Neural progenitor cell (in vitro differentiated cells): ENCODE results near the gene EHBP1. TPM values are rescaled to one million over a fixed set of nuclear protein-coding genes. Genes with fewer than 3 reads are reported as not detected.

ENCODE experiments used
- DNase-seq: peaks from one replicate; pipeline ENCODE4 v3.0.0-alpha.2; 2016; ENCODE audit warnings: low spot score
- H2AFZ ChIP-seq: fragments of 200-600 bp; sonication (generic); replicated peaks from 2 replicates; pipeline ENCODE4 v1.6.1; 2016; ENCODE audit warnings: antibody characterized with exemption
- H3F3A ChIP-seq: fragments of 200-600 bp; sonication (generic); 2 replicates; pipeline ENCODE4 v1.6.1; 2016; ENCODE audit warnings: antibody characterized with exemption, low read depth
- H3K27ac ChIP-seq: fragments of 200-600 bp; sonication (generic); 2 replicates; pipeline ENCODE4 v1.5.1; 2016; ENCODE audit warnings: mild to moderate bottlenecking
- H3K27me3 ChIP-seq: fragments of 200-600 bp; sonication (generic); 2 replicates; pipeline ENCODE4 v1.6.1; 2016; ENCODE audit warnings: mild to moderate bottlenecking, moderate library complexity
- H3K36me3 ChIP-seq: fragments of 200-600 bp; sonication (generic); 2 replicates; pipeline ENCODE4 v1.5.1; 2016
- H3K4me1 ChIP-seq: fragments of 200-600 bp; sonication (generic); 2 replicates; pipeline ENCODE4 v1.6.1; 2016; ENCODE audit warnings: mixed run types
- H3K4me2 ChIP-seq: fragments of 200-600 bp; sonication (generic); 2 replicates; pipeline ENCODE4 v1.6.1; 2016
- H3K4me3 ChIP-seq: fragments of 200-600 bp; sonication (generic); 2 replicates; pipeline ENCODE4 v1.5.1; 2016
- H3K79me2 ChIP-seq: fragments of 200-600 bp; sonication (generic); 2 replicates; pipeline ENCODE4 v1.6.1; 2016; ENCODE audit warnings: low read depth
- H3K9ac ChIP-seq: fragments of 200-600 bp; sonication (generic); 2 replicates; pipeline ENCODE4 v1.6.1; 2016
- H3K9me3 ChIP-seq: fragments of 200-600 bp; sonication (generic); 2 replicates; pipeline ENCODE4 v1.5.1; 2016; ENCODE audit warnings: low read depth
- H4K20me1 ChIP-seq: fragments of 200-600 bp; sonication (generic); 2 replicates; pipeline ENCODE4 v1.6.1; 2016; ENCODE audit warnings: low read depth
- H3K27ac Mint-ChIP-seq: 3 replicates; pipeline ENCODE4 v1.8.0; 2021; ENCODE audit warnings: mixed read lengths
- H3K27me3 Mint-ChIP-seq: 2 replicates; pipeline ENCODE4 v1.8.0; 2022; ENCODE audit warnings: low read depth, mild to moderate bottlenecking, inconsistent platforms, moderate library complexity, mixed read lengths; ENCODE audit not compliant: insufficient read depth
- H3K36me3 Mint-ChIP-seq: 3 replicates; pipeline ENCODE4 v1.8.0; 2021; ENCODE audit warnings: mixed read lengths
- H3K4me1 Mint-ChIP-seq: 3 replicates; pipeline ENCODE4 v1.8.0; 2021; ENCODE audit warnings: mixed read lengths
- H3K4me3 Mint-ChIP-seq: 3 replicates; pipeline ENCODE4 v1.8.0; 2021; ENCODE audit warnings: mild to moderate bottlenecking, moderate library complexity, mixed read lengths
- H3K9me3 Mint-ChIP-seq: 3 replicates; pipeline ENCODE4 v1.8.0; 2020; ENCODE audit warnings: mixed read lengths
- CTCF ChIP-seq: fragments of 200-600 bp; sonication (generic); IDR thresholded peaks from 2 replicates; pipeline ENCODE4 v1.5.1; 2017; ENCODE audit warnings: antibody characterized with exemption, mild to moderate bottlenecking
- EZH2 ChIP-seq: fragments of 200-600 bp; sonication (generic); IDR thresholded peaks from 2 replicates; pipeline ENCODE4 v1.6.1; 2017; ENCODE audit warnings: antibody characterized with exemption, mild to moderate bottlenecking, moderate library complexity
- EZH2phosphoT487 ChIP-seq: fragments of 200-600 bp; sonication (generic); IDR thresholded peaks from 2 replicates; pipeline ENCODE4 v1.6.1; 2017; ENCODE audit warnings: antibody characterized with exemption
- total RNA-seq: library from RNA; depleted of rRNA; stranded (reverse); fragments of >200 nt; gene quantifications from 2 replicates; pipeline ENCODE4 v1.2.3, GENCODE V29; 2015; ENCODE audit warnings: low replicate concordance

The EHBP1 gene
- total RNA-seq, 1 donor from 2014 or later = 65.8 TPM

- no peak overlapping the region for H2AFZ ChIP-seq
- no peak overlapping the region for H3K4me3 ChIP-seq
- peaks cover 6% of the 10 kb centered on the region for H3K27me3 Mint-ChIP-seq
- H3K27ac ChIP-seq = no peak overlapping the region
- peaks cover 71% of the 10 kb centered on the region for H3K4me1 Mint-ChIP-seq
- H3F3A ChIP-seq = peaks cover 47% of the 10 kb centered on the region
- H3K9me3 ChIP-seq = no peaks in the 10 kb centered on the region
- H3K4me2 ChIP-seq = peak overlapping the region; percentile 19
- no peaks in the 10 kb centered on the region for H3K36me3 ChIP-seq
- H3K27me3 ChIP-seq = no peaks in the 10 kb centered on the region
- H3K4me1 ChIP-seq = peaks cover 92% of the 10 kb centered on the region
- H3K9ac ChIP-seq = no peak overlapping the region
- peak overlapping the region; percentile 84 for H3K27ac Mint-ChIP-seq
- H3K36me3 Mint-ChIP-seq = no peaks in the 10 kb centered on the region
- H3K9me3 Mint-ChIP-seq = no peaks in the 10 kb centered on the region
- no peaks in the 10 kb centered on the region for H3K79me2 ChIP-seq
- H3K4me3 Mint-ChIP-seq = peak overlapping the region; percentile 64
- TF ChIP-seq CTCF (no peak), EZH2phosphoT487 (peak; percentile 56)
- peaks cover 19% of the 10 kb centered on the region for H4K20me1 ChIP-seq
- peak; percentile 58 for DNase-seq
These were observed 261.5 kb downstream of the EHBP1 start for GRCh38 chr2:62966991-62967390.

- peaks cover 94% of the 10 kb centered on the region for H3K4me1 ChIP-seq
- no peaks in the 10 kb centered on the region for H3K36me3 ChIP-seq
- H3K9me3 Mint-ChIP-seq = no peaks in the 10 kb centered on the region
- no peak for DNase-seq
- H3K4me3 Mint-ChIP-seq = peak overlapping the region; percentile 5
- H3K4me3 ChIP-seq = no peak overlapping the region
- H3K27ac Mint-ChIP-seq = peak overlapping the region; percentile 55
- peaks cover 19% of the 10 kb centered on the region for H4K20me1 ChIP-seq
- no peak overlapping the region for H3K27ac ChIP-seq
- H3K9me3 ChIP-seq = no peaks in the 10 kb centered on the region
- no peaks in the 10 kb centered on the region for H3K27me3 ChIP-seq
- no peaks in the 10 kb centered on the region for H3K79me2 ChIP-seq
- peak overlapping the region; percentile 18 for H3K4me2 ChIP-seq
- no peak overlapping the region for H3K9ac ChIP-seq
- H2AFZ ChIP-seq = no peak overlapping the region
- TF ChIP-seq EZH2 = no peak
- no peak for TF ChIP-seq EZH2phosphoT487
- no peak for TF ChIP-seq CTCF
- H3K4me1 Mint-ChIP-seq = peaks cover 82% of the 10 kb centered on the region
- no peaks in the 10 kb centered on the region for H3K36me3 Mint-ChIP-seq
- H3K27me3 Mint-ChIP-seq = peaks cover 6% of the 10 kb centered on the region
- H3F3A ChIP-seq = peaks cover 47% of the 10 kb centered on the region
These were observed 262.7 kb downstream of the EHBP1 start for GRCh38 chr2:62968168-62968567.

GRCh38 chr2:62968668-62969067, 263.2 kb downstream of the EHBP1 start:
- peak overlapping the region; percentile 18 for H3K4me2 ChIP-seq
- peaks cover 90% of the 10 kb centered on the region for H3K4me1 ChIP-seq
- H3K36me3 ChIP-seq = no peaks in the 10 kb centered on the region
- no peak for TF ChIP-seq CTCF
- TF ChIP-seq EZH2 = no peak
- peak; percentile 83 for TF ChIP-seq EZH2phosphoT487
- Mint-ChIP-seq H3K27me3 (peaks cover 6% of the 10 kb centered on the region), H3K9me3 (no peaks in the 10 kb centered on the region), H3K27ac (peak overlapping the region; percentile 97), H3K36me3 (no peaks in the 10 kb centered on the region), H3K4me1 (peaks cover 85% of the 10 kb centered on the region), H3K4me3 (peak overlapping the region; percentile 85)
- H3K27me3 ChIP-seq = no peaks in the 10 kb centered on the region
- H4K20me1 ChIP-seq = peaks cover 19% of the 10 kb centered on the region
- H3K9me3 ChIP-seq = no peaks in the 10 kb centered on the region
- DNase-seq = peak; percentile 80
- H3K79me2 ChIP-seq = no peaks in the 10 kb centered on the region
- no peak overlapping the region for H3K9ac ChIP-seq
- no peak overlapping the region for H2AFZ ChIP-seq
- H3F3A ChIP-seq = peaks cover 47% of the 10 kb centered on the region
- no peak overlapping the region for H3K27ac ChIP-seq
- no peak overlapping the region for H3K4me3 ChIP-seq
